Astrocyte of the spinal cord (primary cell): ENCODE results near the gene GPD2.

ENCODE experiments used
- DNase-seq: peaks from one replicate; pipeline ENCODE4 v3.0.0; 2011; ENCODE audit warnings: low read depth, low spot score
- H3K4me3 ChIP-seq: 2 replicates; pipeline ENCODE4 v1.5.1; 2011; ENCODE audit warnings: low read depth, mild to moderate bottlenecking, low read length, moderate library complexity
- CTCF ChIP-seq: IDR thresholded peaks from 2 replicates; pipeline ENCODE4 v1.5.1; 2012; ENCODE audit warnings: low read depth, mild to moderate bottlenecking, low read length, inconsistent platforms
- in situ Hi-C: cut with HindIII; loops from 2 replicates; pipeline ENCODE4 v1.10.0; 2017; ENCODE audit warnings: low sequenced_read_pairs

The GPD2 gene

GRCh38 chr2:156472686-156473085, 36.5 kb downstream of the GPD2 start:
- no peak for TF ChIP-seq CTCF
- in situ Hi-C loops = no loop called here
- DNase-seq = no peak
- H3K4me3 ChIP-seq = no peak overlapping the region

- no peak for TF ChIP-seq CTCF
- H3K4me3 ChIP-seq = no peak overlapping the region
- in situ Hi-C loops = no loop called here
- no peak for DNase-seq
These were observed 37.3 kb downstream of the GPD2 start for GRCh38 chr2:156473445-156473844.

GRCh38 chr2:156474401-156474800, 38.2 kb downstream of the GPD2 start:
- no peak for TF ChIP-seq CTCF
- DNase-seq = no peak
- no peak overlapping the region for H3K4me3 ChIP-seq
- in situ Hi-C loops = no loop called here

- no peak overlapping the region for H3K4me3 ChIP-seq
- TF ChIP-seq CTCF = no peak
- DNase-seq = peak; percentile 26
- in situ Hi-C loops = no loop called here
These were observed 40.1 kb downstream of the GPD2 start for GRCh38 chr2:156476021-156476849.

- no peak overlapping the region for H3K4me3 ChIP-seq
- in situ Hi-C loops = no loop called here
- DNase-seq = peak; percentile 81
- TF ChIP-seq CTCF = no peak
These were observed 40.6 kb downstream of the GPD2 start for GRCh38 chr2:156476850-156477206.

- in situ Hi-C loops = no loop called here
- TF ChIP-seq CTCF = no peak
- H3K4me3 ChIP-seq = no peak overlapping the region
- DNase-seq = no peak
These were observed 44.2 kb downstream of the GPD2 start for GRCh38 chr2:156480376-156480775.

- no peak overlapping the region for H3K4me3 ChIP-seq
- TF ChIP-seq CTCF = no peak
- no peak for DNase-seq
- in situ Hi-C loops = no loop called here
These were observed 45.1 kb downstream of the GPD2 start for GRCh38 chr2:156481312-156481711.
